Measurements from ENCODE around the gene GRPEL1.

Gene GRPEL1

DNA sequence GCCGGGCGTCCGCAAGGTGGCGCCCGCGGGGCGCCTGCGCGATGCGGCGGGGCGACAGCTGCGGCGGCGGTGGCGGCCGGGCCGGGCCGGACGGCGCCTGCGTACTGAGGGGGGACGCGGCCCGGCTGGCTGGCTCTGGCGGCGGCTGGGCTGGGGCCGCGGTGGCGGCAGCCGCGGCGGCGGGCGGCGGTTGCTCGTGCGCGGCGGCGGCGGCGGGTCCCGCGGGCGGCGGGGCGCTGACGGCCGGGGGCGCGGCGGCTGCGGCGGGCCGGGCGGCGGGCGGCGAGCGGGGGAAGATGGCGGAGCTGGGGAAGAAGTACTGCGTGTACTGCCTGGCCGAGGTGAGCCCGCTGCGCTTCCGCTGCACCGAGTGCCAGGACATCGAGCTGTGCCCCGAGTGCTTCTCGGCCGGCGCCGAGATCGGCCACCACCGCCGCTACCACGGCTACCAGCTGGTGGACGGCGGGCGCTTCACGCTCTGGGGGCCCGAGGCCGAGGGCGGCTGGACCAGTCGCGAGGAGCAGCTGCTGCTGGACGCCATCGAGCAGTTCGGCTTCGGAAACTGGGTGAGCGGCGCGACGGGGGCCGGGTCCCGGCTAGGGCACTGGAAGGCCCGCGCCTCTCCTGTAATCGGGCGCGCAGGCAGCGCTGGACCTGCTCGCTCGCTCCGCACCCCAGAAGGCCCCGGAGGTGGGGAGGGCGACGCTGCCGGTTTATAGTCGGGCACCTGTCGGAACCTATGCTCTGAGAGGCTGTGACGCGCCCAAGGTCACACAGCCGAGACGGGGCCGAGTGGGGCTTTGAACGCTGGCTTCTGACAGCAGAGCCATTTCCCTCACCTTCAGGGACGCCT, 24.4 kb downstream of the GRPEL1 start, which contains the start of gene TADA2B:
Gene TADA2B (plus strand): TSS at position 89 of the 853 bp plus-strand sequence. CDS start 208 bp downstream, at position 297.
- DNase-seq = peak; percentile 67

DNA sequence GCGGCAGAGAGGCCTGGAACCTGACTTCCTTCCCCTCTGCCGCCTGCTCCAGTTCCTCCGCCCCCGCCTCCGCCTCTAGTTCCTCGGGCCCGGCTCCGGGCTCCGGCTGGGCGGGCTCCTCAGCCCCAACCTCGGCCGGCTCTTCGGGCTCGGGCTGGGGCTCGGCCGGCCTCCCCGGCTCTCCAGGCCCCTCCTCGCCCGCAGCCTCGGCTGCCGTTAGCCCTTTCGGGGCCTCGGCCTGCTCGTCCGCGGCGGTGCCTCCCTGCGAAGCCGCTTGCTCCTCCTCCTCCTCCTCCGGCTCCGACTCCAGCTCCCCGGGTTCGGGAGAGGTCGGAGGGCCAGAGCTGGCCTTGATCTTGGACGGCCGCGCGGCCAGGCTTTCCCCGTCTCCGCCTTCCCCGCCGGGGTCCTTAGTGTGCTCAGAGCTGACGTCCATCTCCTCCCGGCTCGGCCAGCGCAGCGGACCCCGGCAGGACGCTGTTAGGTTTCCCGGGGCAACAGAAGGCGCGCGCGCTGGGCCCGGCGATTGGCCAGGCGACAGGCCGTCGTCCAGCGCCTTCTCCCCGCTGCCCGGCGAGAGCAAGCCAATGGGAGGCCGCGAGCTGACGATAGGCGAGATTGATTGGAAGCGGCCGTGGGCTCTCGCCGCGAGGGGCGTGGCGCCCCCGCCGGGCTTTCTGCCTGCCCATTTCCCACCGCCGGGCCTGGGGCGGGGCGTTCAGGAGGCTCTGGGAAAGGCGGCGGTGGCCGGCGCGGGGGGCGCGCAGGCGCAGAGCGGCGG, 25.2 kb downstream of the GRPEL1 start:
- DNase-seq = peak; percentile 96

GRCh38 chr4:7041801-7042502, 25.9 kb downstream of the GRPEL1 start:
- DNase-seq = no peak

- DNase-seq = no peak
Observed at GRCh38 chr4:7041246-7041645, 26.6 kb downstream of the GRPEL1 start.

- DNase-seq = no peak
Observed at GRCh38 chr4:7040765-7041164, 27.1 kb downstream of the GRPEL1 start.

DNA sequence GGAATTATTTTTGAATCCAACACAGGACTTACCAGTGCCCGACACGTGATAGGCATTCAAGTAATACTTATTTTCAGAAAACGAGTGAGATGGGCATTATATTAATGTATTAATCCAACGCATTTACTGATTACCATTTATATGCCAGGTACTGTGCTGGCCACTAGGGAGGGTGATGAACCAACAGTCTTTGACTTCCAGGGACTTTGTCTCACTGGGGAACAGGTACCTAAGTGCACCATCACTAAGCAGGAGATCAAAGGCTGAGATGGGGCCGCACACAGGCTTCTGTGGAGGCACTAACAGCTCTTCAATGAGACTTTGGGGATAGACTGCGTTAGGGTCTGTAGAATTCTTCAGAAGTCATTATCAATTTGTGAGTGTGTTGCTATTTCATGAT, 30.4 kb downstream of the GRPEL1 start:
- no peak for DNase-seq

DNA sequence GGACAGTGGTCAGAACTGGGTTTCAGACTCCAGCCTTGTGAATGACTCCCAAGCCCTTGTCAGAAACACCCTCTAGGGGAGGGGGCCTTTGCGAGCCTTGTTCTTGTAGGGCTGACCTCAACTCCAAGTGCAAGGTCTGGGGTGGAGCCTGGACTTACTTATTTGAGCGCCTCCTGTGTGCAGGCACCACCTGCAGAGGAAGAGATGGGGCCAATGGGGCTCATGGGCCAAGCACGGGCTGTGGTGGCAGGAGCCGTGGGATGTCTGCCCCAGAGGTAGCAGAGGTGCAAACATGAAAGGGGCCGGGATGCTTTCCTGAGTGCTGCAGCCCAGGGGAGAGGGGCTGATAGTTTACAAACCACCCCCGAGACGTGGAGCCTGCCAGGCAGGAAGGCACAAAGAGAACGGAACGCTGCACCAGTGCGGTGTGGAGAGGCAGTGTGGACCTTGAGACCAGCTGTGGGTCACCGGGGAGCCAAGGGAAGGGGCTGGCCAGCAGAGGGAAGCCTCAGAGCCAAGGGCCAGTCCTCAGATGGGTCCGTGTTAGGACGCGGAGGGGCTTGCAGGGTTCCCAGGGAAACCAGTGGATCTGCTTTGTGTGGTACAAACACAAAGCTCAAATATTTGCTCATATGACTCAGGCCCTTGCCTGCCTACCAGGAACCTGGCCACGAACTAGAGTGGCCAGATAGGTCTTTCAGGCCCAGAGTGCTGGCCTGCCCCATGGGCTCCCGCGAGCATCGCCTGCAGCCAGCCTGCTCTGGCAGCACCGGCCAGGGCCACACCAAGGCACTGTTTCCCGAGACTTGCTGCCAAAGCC, 33.4 kb downstream of the GRPEL1 start:
- no peak for DNase-seq

DNA sequence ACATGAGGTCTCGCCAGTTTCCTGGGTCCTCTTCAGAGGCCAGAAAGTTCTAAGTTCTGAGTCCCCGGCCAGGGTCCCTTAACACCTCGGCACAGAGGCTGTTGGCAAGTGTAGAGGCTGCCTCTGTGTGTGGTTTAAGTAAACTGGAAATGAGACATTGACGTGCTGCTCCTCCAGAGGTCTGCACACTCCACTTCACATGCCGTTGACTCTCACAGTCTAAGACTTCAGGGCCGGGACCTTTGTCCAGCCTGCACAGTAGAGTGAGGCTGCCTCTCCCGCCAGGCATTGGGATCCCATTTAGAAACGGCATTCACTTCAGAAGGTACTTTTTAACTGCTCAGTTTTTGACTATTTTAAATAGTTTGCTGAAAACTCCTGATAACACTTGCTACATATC, 35.3 kb downstream of the GRPEL1 start:
- no peak for DNase-seq

DNA sequence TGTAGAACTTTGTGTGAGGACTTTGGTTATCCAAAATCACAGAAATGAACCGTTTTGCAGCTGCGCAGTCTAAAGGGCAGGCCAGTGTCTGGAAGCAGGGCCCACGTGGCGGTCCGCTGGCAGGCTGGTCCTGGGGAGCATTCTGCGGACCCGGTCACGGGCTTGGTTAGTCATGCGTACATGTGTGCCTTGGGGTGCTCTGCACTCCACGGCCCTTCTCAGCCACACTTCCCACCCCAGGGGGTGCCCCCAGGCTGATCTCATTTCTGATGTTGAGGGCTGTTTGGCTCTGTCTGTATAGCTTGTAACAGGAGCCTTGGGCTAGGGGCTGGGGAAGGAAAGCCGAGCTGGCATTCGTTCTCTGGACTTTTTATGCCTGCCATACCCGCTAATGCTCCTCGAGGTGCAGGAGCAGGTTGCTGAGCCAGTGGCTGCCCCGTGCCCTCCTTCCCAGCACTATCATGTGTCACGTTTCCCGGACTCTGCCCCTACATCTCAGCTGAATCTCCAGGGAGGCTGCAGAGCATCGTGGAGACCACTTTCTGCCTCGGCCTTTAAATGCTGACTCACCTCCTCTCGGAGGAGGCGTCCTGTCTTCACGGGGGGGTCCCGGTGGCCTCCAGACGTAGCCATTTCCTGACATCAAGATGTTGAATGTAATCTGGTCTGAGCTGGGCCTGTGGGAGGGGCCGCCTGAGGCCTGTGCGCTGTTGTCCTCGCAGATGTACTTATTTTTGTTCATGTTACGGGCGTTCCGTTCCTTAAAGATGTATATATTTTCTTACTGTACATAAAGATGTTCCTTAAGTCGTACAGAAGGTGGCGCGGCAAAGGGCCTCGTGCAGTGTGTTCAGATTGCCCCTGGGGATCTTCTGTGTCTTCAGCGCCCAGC, 36.1 kb downstream of the GRPEL1 start:
- no peak for DNase-seq

GRCh38 chr4:7030856-7031255, 37.0 kb downstream of the GRPEL1 start:
- DNase-seq = no peak

DNA sequence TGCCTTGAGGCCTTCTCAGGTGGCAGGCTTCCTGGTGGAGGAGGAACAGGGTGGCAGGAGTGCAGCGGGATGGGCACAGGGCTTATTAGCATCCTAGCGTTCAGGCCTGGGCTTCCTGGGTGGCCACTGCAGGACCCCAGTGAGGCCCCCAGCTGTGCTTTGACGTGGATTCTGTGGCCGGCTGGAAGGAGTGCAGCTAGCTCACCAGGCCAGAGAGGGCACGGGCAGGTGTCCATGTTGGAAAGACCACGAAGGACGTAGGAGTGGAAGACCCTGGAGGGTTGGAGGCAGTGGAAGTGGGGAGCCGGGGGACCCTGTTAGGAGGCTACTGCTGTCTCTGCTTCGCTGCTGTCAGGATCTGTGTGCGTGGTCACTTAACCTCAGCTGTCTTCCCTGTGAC, 37.9 kb downstream of the GRPEL1 start:
- no peak for DNase-seq

DNA sequence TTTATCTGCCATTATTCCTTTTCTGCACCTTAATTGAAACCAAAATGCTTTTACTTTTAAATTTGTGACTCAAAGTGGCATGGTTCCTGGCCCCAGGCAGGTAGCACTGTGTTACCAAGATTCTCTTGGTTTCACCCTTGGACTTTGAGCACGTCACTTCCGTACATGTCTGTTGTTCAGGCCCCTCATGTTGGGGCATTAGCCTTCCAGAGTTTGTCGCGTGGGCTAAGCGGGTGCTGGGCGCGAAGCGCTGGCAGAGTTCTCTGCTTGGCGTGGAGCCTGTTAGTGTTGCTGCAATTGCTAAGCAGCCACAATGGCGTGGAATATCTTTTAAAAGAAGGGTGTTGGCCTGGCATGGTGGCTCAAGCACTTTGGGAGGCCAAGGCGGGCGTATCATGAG, 38.7 kb downstream of the GRPEL1 start:
- DNase-seq = no peak

DNA sequence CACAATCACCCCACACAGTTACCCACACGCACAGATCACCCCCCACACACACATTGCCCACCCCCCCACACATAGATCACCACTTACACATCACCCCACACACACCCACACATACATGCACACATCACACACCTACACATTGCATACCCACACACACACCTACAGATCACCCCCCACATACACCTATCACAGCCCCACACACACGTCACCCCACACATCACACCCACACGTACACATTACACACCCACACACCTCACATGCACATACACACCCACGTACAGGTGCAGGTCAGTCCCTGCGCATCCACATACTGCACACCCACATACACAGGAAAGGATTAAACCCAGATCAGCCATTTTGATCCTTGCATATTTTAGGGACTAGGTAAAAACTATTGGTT, 40.0 kb downstream of the GRPEL1 start:
- no peak for DNase-seq

DNA sequence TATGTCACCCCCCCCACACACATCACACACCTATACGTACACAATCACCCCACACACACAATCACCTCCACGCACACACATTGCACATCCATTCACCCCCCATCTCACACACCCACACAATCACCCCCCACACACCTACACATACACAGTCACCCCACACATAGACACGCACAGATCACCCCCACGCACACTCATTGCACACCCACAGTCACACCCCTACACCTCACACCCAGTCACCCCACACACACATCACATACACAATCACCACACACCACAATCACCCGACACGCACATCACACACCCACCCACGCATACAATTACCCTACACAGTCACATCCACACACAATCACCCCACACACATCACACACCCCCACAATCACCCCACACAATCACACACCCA, 40.6 kb downstream of the GRPEL1 start:
- DNase-seq = no peak

DNA sequence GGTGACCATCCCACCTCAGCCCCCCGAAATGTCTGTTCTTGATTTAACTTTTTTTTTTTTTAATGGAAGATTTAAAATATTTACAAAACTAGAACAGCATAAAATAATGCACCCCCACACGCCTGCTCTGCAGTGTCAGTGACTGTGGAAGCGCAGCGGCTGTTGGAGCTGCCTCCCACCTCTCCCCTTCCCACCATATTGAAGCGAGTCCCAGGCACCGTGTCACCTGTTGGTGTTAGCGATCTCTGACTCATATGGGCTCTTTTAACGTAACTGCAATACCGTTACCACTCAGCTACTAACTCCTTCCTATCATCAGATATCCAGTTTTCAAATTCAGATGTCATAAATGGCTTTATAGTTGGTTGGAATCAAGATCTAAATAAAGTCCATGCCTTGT, 41.8 kb downstream of the GRPEL1 start:
- DNase-seq = no peak

DNA sequence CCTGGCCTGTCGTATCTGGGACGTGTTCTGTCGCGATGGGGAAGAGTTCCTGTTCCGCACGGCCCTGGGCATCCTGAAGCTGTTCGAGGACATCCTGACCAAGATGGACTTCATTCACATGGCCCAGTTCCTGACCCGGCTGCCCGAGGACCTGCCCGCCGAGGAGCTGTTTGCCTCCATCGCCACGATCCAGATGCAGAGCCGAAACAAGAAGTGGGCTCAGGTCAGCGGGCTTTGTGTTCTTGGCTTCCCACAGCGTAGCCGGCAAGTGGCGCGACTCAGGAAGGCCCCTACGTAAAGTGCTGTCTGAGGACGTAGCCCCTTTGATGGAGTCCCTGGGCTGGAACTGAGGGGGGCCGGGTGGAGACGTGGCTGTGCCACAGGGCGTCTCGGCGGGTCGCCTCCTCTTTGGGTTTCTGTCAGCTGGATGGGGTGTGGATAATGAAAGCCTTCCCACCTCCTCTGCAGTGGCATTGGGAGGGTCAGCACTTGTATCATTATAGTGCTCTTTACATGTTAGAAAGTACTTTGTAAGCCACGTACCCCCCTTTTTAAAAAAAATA, 42.7 kb downstream of the GRPEL1 start:
- DNase-seq = no peak

GRCh38 chr4:7024336-7024890, 43.5 kb downstream of the GRPEL1 start:
- no peak for DNase-seq

- no peak for DNase-seq
Observed at GRCh38 chr4:7023901-7024300, 44.0 kb downstream of the GRPEL1 start.

- DNase-seq = no peak
Observed at GRCh38 chr4:7023486-7023885, 44.4 kb downstream of the GRPEL1 start.

GRCh38 chr4:7021930-7022664, 45.8 kb downstream of the GRPEL1 start:
- no peak for DNase-seq

Data from CD4-positive, alpha-beta T cell treated with Interleukin-15 for 1 hour (primary cell).